HG03460 (cell line): ENCODE measurements around the gene CLMN.
"Not testable (repeated sequence)": the region's sequence is repeated elsewhere in the genome, so short reads cannot be mapped to it uniquely, and the experiment has no call there.

Source experiments
- ATAC-seq: cut with Tn5 transposase; IDR thresholded peaks from one replicate; pipeline ENCODE4 v1.9.1; 2021; ENCODE audit not compliant: unreplicated experiment

CLMN gene

GRCh38 chr14:95289323-95290010 lies 30.2 kb downstream of the CLMN start:
- no peak for ATAC-seq

- no peak for ATAC-seq
Measured at GRCh38 chr14:95288672-95289322, 30.9 kb downstream of the CLMN start.

- no peak for ATAC-seq
Measured at GRCh38 chr14:95287176-95287754, 32.4 kb downstream of the CLMN start.

GRCh38 chr14:95286645-95287044 lies 33.1 kb downstream of the CLMN start:
- ATAC-seq = no peak

GRCh38 chr14:95285566-95285965 lies 34.1 kb downstream of the CLMN start:
- no peak for ATAC-seq

- not testable (repeated sequence) for ATAC-seq
Measured at GRCh38 chr14:95283802-95284201, 35.9 kb downstream of the CLMN start.

GRCh38 chr14:95282986-95283380 lies 36.7 kb downstream of the CLMN start:
- not testable (repeated sequence) for ATAC-seq

- no peak for ATAC-seq
Measured at GRCh38 chr14:95282354-95282985, 37.2 kb downstream of the CLMN start.

GRCh38 chr14:95281560-95282176 lies 38.0 kb downstream of the CLMN start:
- ATAC-seq = no peak

- no peak for ATAC-seq
Measured at GRCh38 chr14:95275494-95275893, 44.2 kb downstream of the CLMN start.

GRCh38 chr14:95274874-95275273 lies 44.8 kb downstream of the CLMN start:
- no peak for ATAC-seq

- ATAC-seq = no peak
Measured at GRCh38 chr14:95274279-95274678, 45.4 kb downstream of the CLMN start.

- ATAC-seq = no peak
Measured at GRCh38 chr14:95273001-95273978, 46.4 kb downstream of the CLMN start.

GRCh38 chr14:95272057-95272456 lies 47.7 kb downstream of the CLMN start:
- no peak for ATAC-seq

GRCh38 chr14:95270203-95270602 lies 49.5 kb downstream of the CLMN start:
- ATAC-seq = no peak

- no peak for ATAC-seq
Measured at GRCh38 chr14:95269493-95269892, 50.2 kb downstream of the CLMN start.

GRCh38 chr14:95268350-95268749 lies 51.4 kb downstream of the CLMN start:
- ATAC-seq = no peak

- ATAC-seq = no peak
Measured at GRCh38 chr14:95267306-95267705, 52.4 kb downstream of the CLMN start.

- ATAC-seq = peak; percentile 94
Measured at GRCh38 chr14:95265106-95266094, 54.3 kb downstream of the CLMN start.
